HepG2 (cell line): ENCODE results near the gene RNASE13. TPM values are rescaled to one million over a fixed set of nuclear protein-coding genes. Genes with fewer than 3 reads are reported as not detected.

Experiments used
- ATF4 ChIP-seq, 2 experiments: fragments of 450-650 bp in 1 of 2; sonication (generic) in 1 of 2; formaldehyde crosslinking; IDR thresholded peaks; 2 replicates each; pipeline versions ENCODE4 v1.5.0 to v1.8.0; 2020 to 2022; ENCODE audit warnings: mild to moderate bottlenecking in 1 of 2, missing genetic modification reagents in 1 of 2
- CEBPZ ChIP-seq: IDR thresholded peaks from 2 replicates; pipeline ENCODE4 v1.6.1; 2012; ENCODE audit warnings: low read length, improper control_type of control experiment
- EP300 ChIP-seq, 3 experiments: sonication (generic) in 1 of 3; formaldehyde crosslinking in 1 of 3; IDR thresholded peaks; 2 replicates each; pipeline versions ENCODE4 v1.5.1 to v1.6.1; 2011 to 2020; ENCODE audit warnings: low read depth in 2 of 3, low read length in 2 of 3, borderline replicate concordance in 1 of 3, improper control_type of control experiment in 1 of 3, mild to moderate bottlenecking in 1 of 3, missing genetic modification reagents in 1 of 3, moderate library complexity in 1 of 3
- ETV5 ChIP-seq: IDR thresholded peaks from 2 replicates; pipeline ENCODE4 v1.6.1; 2018; ENCODE audit warnings: missing biosample characterization, missing genetic modification reagents, inconsistent platforms, borderline replicate concordance
- FOXK1 ChIP-seq: sonication (generic); formaldehyde crosslinking; IDR thresholded peaks from 2 replicates; pipeline ENCODE4 v1.4.0; 2020; ENCODE audit warnings: low read depth, missing genetic modification reagents, borderline replicate concordance
- HNF4G ChIP-seq, 2 experiments: sonication (generic) in 1 of 2; formaldehyde crosslinking in 1 of 2; IDR thresholded peaks; 2 replicates each; pipeline versions ENCODE4 v1.4.0 to v1.6.1; 2011 to 2020; ENCODE audit warnings: borderline replicate concordance in 2 of 2, low read depth in 2 of 2, mild to moderate bottlenecking in 2 of 2, low read length in 1 of 2, missing genetic modification reagents in 1 of 2, moderate library complexity in 1 of 2
- MAFG ChIP-seq: sonication (generic); formaldehyde crosslinking; IDR thresholded peaks from 2 replicates; pipeline ENCODE4 v1.5.1; 2020; ENCODE audit warnings: mild to moderate bottlenecking, missing genetic modification reagents
- RNF2 ChIP-seq: fragments of 450-650 bp; conservative IDR thresholded peaks from 2 replicates; pipeline ENCODE4 v1.6.1; 2016; ENCODE audit warnings: low read depth
- SAP130 ChIP-seq: IDR thresholded peaks from 2 replicates; pipeline ENCODE4 v1.6.1; 2016; ENCODE audit warnings: low read depth
- TGIF2 ChIP-seq: IDR thresholded peaks from 2 replicates; pipeline ENCODE4 v1.6.1; 2016; ENCODE audit warnings: control low read depth, missing compliant biosample characterization
- THAP11 ChIP-seq: IDR thresholded peaks from 2 replicates; pipeline ENCODE4 v1.6.1; 2016; ENCODE audit warnings: missing biosample characterization, missing genetic modification reagents
- ZNF367 ChIP-seq: sonication (generic); formaldehyde crosslinking; IDR thresholded peaks from 2 replicates; pipeline ENCODE4 v1.4.0; 2020; ENCODE audit warnings: missing genetic modification reagents, borderline replicate concordance
- ZNF576 ChIP-seq: sonication (generic); formaldehyde crosslinking; IDR thresholded peaks from 2 replicates; pipeline ENCODE4 v1.4.0; 2020; ENCODE audit warnings: mild to moderate bottlenecking, missing genetic modification reagents
- ZNF660 ChIP-seq: sonication (generic); formaldehyde crosslinking; IDR thresholded peaks from 2 replicates; pipeline ENCODE4 v1.5.1; 2020; ENCODE audit warnings: mild to moderate bottlenecking, low read depth, missing genetic modification reagents, borderline replicate concordance
- polyA plus RNA-seq, 8 experiments: library from polyadenylated mRNA; depleted of rRNA in 3 of 8; stranded (reverse) in 7 of 8; unstranded in 1 of 8; fragments of >200 nt; fragmentation: Illumina TruSeq in 4 of 8; extraction: Trizol in 4 of 8; gene quantifications; 2 replicates each; pipeline versions ENCODE4 v1.2.1 to v1.2.3, GENCODE V29; 2011 to 2016; ENCODE audit warnings: low read depth in 4 of 8, missing spikeins in 1 of 8, mixed read lengths in 1 of 8; ENCODE audit not compliant: insufficient read depth in 1 of 8
- total RNA-seq, 5 experiments: library from RNA; depleted of rRNA; stranded (reverse); fragments of >200 nt; fragmentation: Illumina TruSeq; extraction: Trizol; gene quantifications; 2 replicates each; pipeline ENCODE4 v1.2.3, GENCODE V29; 2016; ENCODE audit warnings: low read depth in 1 of 5
- TF ChIP-seq, protein P1 (sequence below): sonication (generic); formaldehyde crosslinking; IDR thresholded peaks from 2 replicates; pipeline ENCODE4 v1.4.0; 2020; ENCODE audit warnings: missing genetic modification reagents, mild to moderate bottlenecking, borderline replicate concordance
- TF ChIP-seq, protein P2 (sequence below): sonication (generic); formaldehyde crosslinking; IDR thresholded peaks from 2 replicates; pipeline ENCODE4 v1.8.0; 2022; ENCODE audit warnings: missing genetic modification reagents, mild to moderate bottlenecking, inconsistent platforms, borderline replicate concordance
- TF ChIP-seq, protein P3 (sequence below): sonication (generic); formaldehyde crosslinking; IDR thresholded peaks from 2 replicates; pipeline ENCODE4 v1.5.0; 2020; ENCODE audit warnings: missing genetic modification reagents

The RNASE13 gene
- total and polyA plus RNA-seq, 2 of the 13 experiments (the other 11 are each of a cell fraction or from before 2014, with no cell fraction given) = 1.0 TPM; not detected in 1

- TF ChIP-seq EP300 (IDR thresholded peaks at IDR 0.05; ENCODE audit: low read depth in 2 of 2, low read length in 2 of 2) = 0 out of 4 replicates have a peak, but pooled peaks of 1 of the 2 experiments have one; percentile 19
- TF ChIP-seq EP300 (CRISPR knock-in tag; IDR thresholded peaks at IDR 0.05; ENCODE audit: borderline replicate concordance) = no peak
- TF ChIP-seq TGIF2 (CRISPR knock-in tag) = no peak
- TF ChIP-seq ZNF660 (CRISPR knock-in tag) = no peak
- TF ChIP-seq ETV5 = 0 out of 2 replicates have a peak, but pooled peaks have one; percentile 2
- TF ChIP-seq ZNF576 (CRISPR knock-in tag) = no peak
- no peak for TF ChIP-seq ATF4 (CRISPR knock-in tag; IDR thresholded peaks at IDR 0.05)
- TF ChIP-seq, protein P1, sequence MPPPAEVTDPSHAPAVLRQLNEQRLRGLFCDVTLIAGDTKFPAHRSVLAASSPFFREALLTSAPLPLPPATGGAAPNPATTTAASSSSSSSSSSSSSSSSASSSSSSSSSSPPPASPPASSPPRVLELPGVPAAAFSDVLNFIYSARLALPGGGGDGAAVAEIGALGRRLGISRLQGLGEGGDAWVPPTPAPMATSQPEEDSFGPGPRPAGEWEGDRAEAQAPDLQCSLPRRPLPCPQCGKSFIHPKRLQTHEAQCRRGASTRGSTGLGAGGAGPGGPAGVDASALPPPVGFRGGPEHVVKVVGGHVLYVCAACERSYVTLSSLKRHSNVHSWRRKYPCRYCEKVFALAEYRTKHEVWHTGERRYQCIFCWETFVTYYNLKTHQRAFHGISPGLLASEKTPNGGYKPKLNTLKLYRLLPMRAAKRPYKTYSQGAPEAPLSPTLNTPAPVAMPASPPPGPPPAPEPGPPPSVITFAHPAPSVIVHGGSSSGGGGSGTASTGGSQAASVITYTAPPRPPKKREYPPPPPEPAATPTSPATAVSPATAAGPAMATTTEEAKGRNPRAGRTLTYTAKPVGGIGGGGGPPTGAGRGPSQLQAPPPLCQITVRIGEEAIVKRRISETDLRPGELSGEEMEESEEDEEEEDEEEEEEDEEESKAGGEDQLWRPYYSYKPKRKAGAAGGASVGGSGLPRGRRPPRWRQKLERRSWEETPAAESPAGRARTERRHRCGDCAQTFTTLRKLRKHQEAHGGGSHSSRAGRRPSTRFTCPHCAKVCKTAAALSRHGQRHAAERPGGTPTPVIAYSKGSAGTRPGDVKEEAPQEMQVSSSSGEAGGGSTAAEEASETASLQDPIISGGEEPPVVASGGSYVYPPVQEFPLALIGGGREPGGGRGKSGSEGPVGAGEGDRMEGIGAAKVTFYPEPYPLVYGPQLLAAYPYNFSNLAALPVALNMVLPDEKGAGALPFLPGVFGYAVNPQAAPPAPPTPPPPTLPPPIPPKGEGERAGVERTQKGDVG (CRISPR knock-in tag) = no peak
- TF ChIP-seq HNF4G (IDR thresholded peaks at IDR 0.05; ENCODE audit: borderline replicate concordance, low read depth, low read length) = no peak
- no peak for TF ChIP-seq HNF4G (CRISPR knock-in tag; IDR thresholded peaks at IDR 0.05; ENCODE audit: borderline replicate concordance, low read depth)
- no peak for TF ChIP-seq RNF2
- 0 out of 2 replicates have a peak, but pooled peaks have one; percentile 20 for TF ChIP-seq FOXK1 (CRISPR knock-in tag)
- peak; percentile 51 for TF ChIP-seq THAP11 (CRISPR knock-in tag)
- no peak for TF ChIP-seq MAFG (CRISPR knock-in tag)
- TF ChIP-seq, protein P2, sequence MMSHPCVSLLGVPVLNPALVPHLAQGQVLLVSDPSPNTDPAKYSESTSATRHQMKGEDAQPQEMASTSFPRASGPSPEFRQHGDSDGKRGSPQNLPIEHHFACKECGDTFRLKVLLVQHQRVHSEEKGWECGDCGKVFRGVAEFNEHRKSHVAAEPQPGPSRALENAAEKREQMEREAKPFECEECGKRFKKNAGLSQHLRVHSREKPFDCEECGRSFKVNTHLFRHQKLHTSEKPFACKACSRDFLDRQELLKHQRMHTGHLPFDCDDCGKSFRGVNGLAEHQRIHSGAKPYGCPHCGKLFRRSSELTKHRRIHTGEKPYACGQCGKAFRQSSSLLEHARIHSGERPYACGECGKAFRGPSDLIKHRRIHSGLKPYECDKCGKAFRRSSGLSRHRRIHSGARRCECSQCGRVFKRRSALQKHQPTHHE (CRISPR knock-in tag) = no peak
- no peak for TF ChIP-seq CEBPZ
- TF ChIP-seq ZNF367 (CRISPR knock-in tag) = no peak
- TF ChIP-seq, protein P3, sequence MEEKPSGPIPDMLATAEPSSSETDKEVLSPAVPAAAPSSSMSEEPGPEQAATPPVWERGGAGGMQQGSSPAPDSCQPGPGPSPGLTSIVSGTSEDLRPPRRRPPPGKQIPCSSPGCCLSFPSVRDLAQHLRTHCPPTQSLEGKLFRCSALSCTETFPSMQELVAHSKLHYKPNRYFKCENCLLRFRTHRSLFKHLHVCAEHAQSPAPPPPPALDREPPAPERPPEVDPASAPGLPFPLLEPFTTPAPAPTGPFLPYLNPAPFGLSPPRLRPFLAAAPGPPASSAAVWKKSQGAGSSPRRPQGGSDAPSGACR = 0 out of 2 replicates have a peak, but pooled peaks have one; percentile 37
- 0 out of 2 replicates have a peak, but pooled peaks have one; percentile 19 for TF ChIP-seq SAP130 (CRISPR knock-in tag)
Observed at GRCh38 chr14:21060614-21061346, 26.2 kb upstream of the RNASE13 start (continued).
